GM18870 (cell line): ENCODE measurements around the gene C4A.
"Not testable (repeated sequence)": the region's sequence is repeated elsewhere in the genome, so short reads cannot be mapped to it uniquely, and the experiment has no call there.

Experiments used
- ATAC-seq: cut with Tn5 transposase; IDR thresholded peaks from one replicate; pipeline ENCODE4 v1.9.1; 2021; ENCODE audit warnings: moderate library complexity; ENCODE audit not compliant: unreplicated experiment

The C4A gene

GRCh38 chr6:31958741-31959739 lies 22.8 kb upstream of the C4A start, which contains the start of the genes NELFE and SKIC2:
TSS of gene NELFE (minus strand) at chr6:31958971. CDS start at chr6:31958446, 525 bp downstream.
TSS of gene SKIC2 (plus strand) at chr6:31959175. CDS start at chr6:31959193, 18 bp downstream.
- ATAC-seq: peak; percentile 79

DNA sequence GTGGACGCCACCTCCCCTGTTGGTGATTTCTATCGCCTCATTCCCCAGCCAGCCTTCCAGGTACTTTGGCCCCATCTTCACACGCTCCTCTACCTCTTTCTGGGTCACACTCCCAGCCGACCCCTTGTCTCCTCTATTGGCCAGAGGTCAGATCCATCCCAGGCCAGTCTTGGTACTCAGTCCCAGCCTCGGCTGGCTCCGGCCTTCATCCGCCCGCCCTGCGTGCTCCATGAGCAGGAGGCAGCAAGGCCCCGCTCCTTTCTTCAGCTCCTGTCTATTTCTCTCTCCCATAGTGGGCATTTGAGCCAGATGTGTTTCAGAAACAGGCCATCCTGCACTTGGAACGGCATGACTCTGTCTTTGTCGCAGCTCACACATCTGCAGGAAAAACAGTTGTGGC lies 20.2 kb upstream of the C4A start:
- no peak for ATAC-seq

DNA sequence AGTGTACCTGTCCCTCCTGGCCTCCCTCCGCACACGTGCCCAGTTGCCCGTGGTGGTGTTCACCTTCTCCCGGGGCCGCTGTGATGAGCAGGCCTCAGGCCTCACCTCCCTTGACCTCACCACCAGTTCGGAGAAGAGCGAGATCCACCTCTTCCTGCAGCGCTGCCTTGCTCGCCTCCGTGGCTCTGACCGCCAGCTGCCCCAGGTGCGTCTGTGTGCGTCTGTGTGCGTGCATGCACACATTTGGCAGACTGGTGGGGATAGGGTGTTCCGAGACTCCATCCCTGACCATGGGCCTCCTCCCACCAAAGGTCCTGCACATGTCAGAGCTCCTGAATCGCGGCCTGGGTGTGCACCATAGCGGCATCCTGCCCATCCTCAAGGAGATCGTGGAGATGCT lies 17.9 kb upstream of the C4A start:
- no peak for ATAC-seq

GRCh38 chr6:31965700-31966099 lies 16.2 kb upstream of the C4A start:
- no peak for ATAC-seq

GRCh38 chr6:31966506-31966905 lies 15.4 kb upstream of the C4A start:
- no peak for ATAC-seq

GRCh38 chr6:31966997-31967925 lies 14.6 kb upstream of the C4A start:
- ATAC-seq: no peak

- no peak for ATAC-seq
Observed at GRCh38 chr6:31967926-31968320, 13.9 kb upstream of the C4A start.

- ATAC-seq: no peak
Observed at GRCh38 chr6:31968326-31968725, 13.5 kb upstream of the C4A start.

DNA sequence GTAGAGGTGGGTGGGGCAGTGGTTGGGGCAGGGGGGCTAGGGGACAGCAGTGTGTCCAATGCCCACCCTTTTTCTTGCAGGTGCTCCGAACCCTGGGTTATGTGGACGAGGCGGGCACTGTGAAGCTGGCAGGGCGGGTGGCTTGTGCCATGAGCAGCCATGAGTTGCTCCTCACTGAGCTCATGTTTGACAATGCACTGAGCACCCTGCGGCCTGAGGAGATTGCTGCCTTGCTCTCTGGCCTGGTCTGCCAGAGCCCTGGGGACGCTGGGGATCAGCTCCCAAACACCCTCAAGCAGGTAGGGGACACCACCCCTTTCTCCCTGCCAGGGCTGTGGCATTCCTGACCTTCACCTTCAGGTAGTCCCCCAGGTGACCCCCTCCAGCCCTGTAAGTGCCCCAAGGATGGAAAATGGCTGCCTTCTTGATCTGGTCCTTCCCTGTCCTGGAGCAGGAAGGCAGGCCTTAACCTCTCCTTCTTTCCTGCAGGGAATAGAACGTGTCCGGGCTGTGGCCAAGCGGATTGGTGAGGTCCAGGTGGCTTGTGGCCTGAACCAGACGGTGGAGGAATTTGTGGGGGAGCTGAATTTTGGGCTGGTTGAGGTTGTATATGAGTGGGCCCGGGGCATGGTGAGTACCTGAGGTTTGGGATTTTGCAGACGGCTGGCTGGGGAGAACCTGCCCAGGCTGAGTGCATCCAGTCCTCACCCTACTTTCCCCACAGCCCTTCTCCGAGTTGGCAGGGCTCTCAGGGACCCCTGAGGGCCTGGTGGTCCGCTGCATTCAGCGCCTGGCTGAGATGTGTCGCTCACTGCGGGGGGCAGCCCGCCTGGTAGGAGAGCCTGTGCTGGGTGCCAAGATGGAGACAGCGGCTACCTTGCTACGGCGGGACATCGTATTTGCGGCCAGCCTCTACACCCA lies 12.8 kb upstream of the C4A start:
- ATAC-seq: no peak

DNA sequence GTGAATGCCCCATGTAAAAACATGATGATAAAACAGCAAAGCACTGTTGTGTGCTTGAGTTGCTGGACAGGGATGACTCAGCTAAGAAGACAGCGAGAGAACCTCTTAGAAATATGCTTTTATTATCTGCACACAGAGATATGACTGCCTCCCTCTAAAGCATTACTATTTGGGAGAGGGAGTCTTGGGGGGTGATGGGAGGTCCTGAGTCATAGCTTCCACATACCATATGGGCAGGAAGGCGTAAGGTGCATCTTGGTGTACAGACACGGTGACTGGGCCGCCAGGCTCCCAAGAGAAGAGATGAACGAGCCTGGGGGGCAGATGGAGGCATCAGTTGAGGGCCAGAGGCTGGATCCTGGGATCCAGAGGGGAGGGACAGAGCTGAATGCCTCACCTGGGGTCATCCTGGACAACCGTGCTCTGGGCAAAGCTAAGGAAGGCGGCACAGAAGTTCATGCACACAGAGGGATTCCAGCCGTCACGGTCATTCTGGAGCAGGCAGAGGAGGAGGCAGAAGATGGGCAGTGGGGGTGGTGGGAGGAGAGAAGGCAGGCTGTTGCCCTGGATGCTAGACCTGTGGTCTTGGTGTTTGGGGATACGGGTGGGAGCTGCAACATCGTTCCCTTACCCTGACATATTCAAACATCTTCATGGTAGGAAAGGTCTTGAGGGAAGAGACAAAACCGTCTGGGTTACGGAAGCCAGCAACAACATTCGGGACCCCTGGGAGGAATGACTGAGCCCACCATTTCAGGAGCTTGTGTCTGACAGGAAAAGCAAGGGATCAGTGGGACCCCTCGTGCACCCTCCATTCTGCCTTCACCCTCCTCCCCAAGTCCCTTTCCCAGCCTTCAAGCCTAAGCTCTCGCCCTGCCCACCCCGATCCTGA lies 11.9 kb upstream of the C4A start:
- no peak for ATAC-seq

DNA sequence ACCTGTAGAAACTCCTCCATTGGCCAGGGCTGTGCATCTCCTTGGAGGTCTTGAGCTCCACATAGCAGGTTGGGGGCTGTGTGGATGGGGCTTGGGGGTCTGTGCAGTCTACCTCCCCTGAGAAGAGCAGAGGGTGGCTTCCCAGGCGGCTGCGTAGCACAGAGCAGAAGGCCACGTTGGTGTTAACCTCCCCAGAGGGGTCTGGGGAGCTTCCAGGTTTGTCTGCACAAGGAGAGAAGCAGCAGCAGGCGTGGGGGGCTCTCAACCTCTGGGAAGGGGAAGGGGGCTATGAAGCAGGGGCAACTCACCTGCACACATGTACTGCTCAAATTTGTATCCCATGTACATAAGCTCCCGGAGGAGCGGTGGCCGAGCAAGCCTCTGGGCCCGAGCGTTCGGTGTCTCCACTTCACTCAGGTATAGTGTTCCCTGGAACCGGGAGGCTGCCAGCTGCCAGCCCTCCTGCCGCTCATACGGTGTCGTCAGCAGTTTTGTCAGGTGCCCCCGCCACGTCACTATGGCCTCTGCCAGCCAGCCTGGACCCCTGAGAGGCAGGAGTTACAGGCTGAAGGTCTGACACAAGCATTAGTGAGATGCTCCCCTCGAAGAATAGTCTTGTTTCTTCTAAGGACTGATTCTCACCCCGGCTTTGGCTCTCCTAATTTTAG lies 11.1 kb upstream of the C4A start:
- ATAC-seq: no peak

DNA sequence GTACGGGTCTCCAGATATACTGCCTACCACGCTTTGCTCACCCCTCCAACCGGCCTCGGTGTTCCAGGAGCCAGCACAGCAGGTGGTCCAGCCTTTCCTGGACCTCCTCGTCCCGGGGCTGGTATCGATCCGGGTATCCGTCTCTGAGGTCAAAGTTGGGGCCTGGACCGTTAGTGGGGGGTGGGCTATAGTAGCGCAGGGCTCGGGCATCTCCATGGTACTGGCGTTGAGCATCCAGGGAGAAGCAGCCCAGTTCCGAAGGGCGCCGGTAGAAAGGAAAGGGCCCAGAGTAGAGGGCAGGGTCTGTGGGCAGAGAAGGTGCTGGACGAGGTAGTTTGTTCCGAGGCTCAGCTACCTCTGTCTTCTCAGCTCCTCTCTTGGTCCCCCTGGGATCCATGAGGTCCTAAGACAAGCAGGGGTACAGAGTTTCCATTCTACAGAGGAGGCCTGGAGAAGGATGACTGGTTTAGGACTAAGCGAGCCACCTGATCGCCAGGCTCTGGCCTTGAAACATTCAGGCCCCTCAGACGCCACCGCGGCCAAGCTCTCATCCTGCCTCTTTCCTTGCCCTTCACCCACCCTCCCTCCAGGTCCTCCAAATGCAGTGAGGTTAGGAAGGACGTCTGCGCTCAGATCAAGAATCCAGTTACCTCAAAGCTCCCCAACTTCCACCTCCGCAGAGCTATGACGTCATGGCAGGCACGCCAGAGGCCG lies 10.4 kb upstream of the C4A start:
- no peak for ATAC-seq

DNA sequence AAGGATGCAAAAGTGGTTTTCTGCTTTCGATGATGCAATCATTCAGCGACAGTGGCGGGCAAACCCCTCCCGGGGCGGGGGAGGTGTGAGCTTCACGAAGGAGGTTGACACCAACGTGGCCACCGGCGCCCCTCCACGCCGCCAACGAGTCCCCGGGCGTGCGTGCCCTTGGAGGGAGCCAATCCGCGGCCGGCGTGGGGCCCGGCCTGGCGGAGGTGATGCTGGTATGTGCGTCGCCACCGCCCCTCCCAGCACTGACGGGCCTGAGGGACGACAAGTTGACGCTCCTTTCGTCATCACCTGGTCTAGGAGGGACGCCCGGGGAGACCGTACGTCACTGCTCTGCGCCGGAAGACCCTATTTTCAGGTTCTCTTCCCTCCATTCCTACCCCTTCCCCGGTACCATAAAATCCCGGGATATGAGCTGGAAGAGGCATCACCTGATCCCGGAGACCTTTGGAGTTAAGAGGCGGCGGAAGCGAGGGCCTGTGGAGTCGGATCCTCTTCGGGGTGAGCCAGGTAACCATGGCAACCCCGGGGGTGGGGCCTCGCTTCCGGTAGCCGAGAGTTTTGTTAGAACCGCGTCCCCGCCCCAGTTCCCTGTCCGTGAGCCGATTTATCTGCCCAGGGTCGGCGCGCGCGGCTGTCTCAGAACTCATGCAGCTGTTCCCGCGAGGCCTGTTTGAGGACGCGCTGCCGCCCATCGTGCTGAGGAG lies 9.7 kb upstream of the C4A start, which contains the start of gene DXO:
TSS of gene DXO (minus strand) at position 146 of the 716 bp plus-strand sequence. CDS start 463 bp downstream, outside the sequence.
- ATAC-seq: peak; percentile 76

DNA sequence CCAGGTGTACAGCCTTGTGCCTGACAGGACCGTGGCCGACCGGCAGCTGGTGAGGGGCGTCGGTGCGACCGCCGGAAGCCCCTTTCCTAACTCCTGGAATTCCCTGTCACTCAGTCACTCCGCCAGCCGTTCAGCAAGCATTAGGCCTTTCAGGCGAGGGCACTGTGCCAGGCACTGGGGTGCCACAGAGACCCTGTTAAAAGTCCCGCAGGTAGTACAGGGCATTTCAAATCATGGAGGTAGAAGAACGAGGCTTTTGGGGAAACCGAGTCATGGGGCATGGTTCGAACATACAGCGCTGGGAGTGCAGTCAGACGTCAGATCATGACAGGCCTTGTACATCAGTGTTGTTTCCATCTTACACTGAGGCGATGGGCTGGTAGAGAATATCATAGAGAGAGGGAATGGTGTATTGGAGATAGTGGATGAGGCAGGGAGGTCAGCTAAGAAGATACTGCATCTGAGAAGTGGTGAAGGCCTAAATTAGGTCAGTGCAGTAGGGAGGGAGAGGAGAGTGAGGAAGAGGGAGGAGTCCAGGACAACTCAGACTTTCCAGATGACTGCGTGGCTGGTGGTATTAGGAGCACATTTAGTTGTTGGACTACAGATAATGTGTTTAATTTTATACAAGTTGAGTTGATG lies 9.0 kb upstream of the C4A start:
- ATAC-seq: no peak

- not testable (repeated sequence) for ATAC-seq
Observed at GRCh38 chr6:31976065-31976464, 5.8 kb upstream of the C4A start.

- no peak for ATAC-seq
Observed at GRCh38 chr6:31977816-31978431, 3.9 kb upstream of the C4A start.
